ENCODE results near the gene ASPN.

ASPN gene

DNA sequence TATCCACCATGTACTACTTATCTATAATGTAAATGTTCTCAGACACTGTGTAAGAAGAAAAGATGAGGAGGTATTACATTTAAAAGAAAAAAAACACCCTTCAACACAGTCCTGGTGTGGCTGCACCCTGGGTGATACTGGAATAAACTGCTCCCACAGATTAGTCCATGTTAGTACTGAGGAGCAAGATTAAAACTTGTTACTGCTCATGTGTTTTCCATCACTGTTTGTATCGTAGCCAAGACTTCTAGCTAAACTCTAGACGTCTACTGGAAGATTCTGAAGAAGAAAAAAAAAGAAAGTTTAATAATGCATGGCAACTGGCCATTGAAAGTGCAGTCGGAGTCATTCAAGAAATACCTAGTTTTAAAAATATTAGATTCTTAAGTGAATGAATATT is at the start of gene ASPN:
Gene ASPN (minus strand): TSS at position 178 of the 400 bp plus-strand sequence.
- TF ChIP-seq GATA2 (IDR thresholded peaks at IDR 0.05; ENCODE audit: low read depth, low read length) (no peak), GATA3 (IDR thresholded peaks at IDR 0.05; ENCODE audit: low read depth, low read length) (no peak)

DNA sequence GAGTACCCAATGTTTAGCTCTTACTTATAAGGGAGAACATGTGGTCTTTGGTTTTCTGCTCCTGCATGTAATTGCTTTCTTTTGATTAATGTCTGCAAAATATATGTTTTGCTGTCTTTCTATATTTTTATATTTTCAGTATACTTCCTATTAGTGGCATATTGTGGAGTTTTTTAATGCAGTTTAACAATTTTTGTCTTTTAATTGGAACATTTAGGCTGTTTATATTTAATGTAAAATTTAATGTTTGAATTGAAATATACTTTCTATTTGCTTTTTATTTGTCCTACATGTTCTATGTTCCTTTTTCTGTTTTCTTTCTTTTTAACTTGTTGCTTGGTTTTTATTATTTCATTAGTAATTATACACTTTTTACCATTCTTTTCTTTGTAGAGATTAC is 48.6 kb upstream of the ASPN start:
- TF ChIP-seq GATA3 (IDR thresholded peaks at IDR 0.05; ENCODE audit: low read depth, low read length) (no peak), GATA2 (IDR thresholded peaks at IDR 0.05; ENCODE audit: low read depth, low read length) (no peak)

DNA sequence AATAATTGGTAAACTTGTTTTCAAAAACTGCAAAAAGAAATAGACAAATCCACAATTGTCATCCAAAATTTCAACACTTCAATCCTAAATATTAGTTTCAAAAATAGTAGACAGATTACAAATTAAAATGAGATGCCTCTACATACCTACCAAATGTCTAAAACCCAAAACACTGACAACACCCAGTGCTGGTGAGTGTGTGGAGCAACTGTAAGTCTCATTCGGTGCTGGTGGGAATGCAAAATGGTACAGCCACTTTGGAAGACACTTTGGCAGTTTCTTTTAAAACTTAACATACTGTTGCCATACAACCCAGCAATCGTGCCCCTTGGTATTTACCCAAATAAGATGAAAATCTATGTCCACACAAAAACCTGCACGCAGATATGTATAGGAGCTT is 46.8 kb upstream of the ASPN start:
- TF ChIP-seq GATA2 (IDR thresholded peaks at IDR 0.05; ENCODE audit: low read depth, low read length), result no peak
- no peak for TF ChIP-seq GATA3 (IDR thresholded peaks at IDR 0.05; ENCODE audit: low read depth, low read length)

DNA sequence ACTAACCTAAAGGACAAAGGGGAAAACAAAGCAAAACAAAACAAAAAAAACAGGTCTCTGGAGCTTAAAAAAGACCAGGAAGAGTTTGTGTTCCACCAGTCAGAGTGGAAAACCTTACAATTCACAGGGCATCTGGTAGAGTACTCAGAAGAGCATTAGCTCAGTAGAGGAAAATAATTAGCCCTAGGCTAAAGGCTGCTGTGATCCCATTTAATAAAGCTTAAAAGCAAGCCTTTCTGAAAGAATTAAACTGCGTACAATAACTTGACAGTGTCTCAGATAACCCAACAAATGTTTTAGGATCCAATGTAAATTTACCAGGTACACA is 46.2 kb upstream of the ASPN start:
- TF ChIP-seq GATA2 (IDR thresholded peaks at IDR 0.05; ENCODE audit: low read depth, low read length), result no peak
- TF ChIP-seq GATA3 (IDR thresholded peaks at IDR 0.05; ENCODE audit: low read depth, low read length), result no peak

DNA sequence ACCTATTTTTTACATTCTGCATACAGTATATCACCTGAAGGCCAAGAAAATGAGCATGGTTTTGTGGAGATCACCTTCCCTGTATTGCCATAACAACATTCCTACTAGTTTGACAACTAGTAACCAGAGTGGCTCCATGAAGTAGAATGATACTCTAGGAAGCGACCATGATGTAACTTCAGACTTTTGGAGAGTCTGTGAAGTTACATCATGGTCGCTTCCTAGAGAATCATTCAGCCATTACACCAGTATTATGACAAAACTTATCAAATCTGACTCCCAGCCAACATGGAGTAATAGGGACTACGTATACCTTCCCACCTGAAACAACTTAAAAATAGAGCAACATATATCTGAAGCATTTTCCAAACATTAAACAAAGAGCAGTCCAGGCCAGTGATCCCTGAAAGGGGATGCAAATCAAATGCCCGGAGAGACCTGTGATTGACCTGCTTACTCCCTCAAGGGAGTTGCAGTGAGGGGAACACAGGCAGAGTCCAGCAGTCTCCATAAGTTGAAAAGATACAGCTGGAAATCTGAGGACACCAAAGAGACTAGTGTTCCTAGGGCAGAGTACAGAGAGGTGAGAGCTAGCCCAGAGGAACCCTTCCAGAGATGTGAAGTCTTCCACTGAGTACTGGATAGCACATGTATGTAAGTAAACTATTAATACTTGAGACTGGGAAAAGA is 45.7 kb upstream of the ASPN start:
- no peak for TF ChIP-seq GATA3 (IDR thresholded peaks at IDR 0.05; ENCODE audit: low read depth, low read length)

DNA sequence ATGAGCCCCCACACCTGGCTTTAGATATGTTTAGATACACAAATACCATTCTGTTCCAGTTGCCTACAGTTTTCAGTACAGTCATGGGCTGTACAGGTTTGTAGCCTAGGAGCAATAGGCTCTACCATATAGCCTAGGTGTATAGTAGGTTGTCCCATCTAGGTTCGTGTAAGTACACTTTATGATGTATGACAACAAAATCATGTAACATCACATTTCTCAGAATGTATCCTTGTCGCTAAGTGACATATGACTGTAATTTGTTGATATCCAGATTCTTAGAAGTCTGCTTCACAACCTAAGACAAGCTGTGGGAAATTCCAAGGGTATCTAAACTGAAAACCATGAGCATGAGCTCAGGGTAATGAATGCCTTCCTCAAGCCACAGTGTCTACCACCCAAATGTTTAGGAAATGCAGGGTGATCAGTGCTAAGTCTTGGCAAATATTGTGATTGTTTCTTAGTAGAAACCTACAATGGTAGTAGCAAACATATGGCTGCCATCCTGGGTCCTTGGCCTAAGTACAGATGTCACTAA is 45.1 kb upstream of the ASPN start:
- TF ChIP-seq GATA2 (IDR thresholded peaks at IDR 0.05; ENCODE audit: low read depth, low read length), result no peak
- TF ChIP-seq GATA3 (IDR thresholded peaks at IDR 0.05; ENCODE audit: low read depth, low read length), result no peak

DNA sequence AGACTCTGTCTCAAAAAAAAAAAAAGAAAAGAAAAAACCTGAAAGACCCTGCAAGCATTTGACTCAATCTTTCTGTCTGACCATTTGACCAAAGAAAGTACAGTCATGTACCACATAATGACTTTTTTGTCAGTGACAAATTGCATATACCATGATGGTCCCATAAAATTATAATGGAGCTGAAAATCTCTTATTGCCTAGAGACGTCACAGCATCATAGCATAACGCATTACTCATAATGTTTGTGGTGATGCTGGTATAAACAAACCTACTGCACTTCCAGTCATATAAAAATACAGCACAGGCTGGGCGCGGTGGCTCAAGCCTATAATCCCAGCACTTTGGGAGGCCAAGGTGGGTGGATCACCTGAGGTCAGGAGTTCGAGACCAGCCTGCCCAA is 43.0 kb upstream of the ASPN start:
- TF ChIP-seq GATA2 (IDR thresholded peaks at IDR 0.05; ENCODE audit: low read depth, low read length) (no peak), GATA3 (IDR thresholded peaks at IDR 0.05; ENCODE audit: low read depth, low read length) (no peak)

DNA sequence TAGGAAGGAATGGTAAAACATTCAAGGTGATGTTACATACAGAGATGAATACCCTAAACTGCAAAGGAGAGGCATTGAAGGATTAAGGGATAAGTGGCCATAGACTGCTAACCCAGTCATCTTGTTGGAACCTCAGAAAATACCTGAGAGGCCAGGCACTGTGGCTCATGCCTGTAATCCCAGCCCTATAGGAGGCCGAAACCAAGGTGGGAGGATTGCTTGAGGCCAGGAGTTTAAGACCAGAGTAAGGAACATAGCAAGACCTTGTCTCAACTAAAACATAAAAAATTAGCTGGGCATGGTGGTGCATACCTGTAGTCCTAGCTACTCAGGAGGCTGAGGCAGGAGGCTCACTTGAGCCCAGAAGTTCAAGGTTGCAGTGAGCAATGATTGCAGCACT is 42.6 kb upstream of the ASPN start:
- no peak for TF ChIP-seq GATA2 (IDR thresholded peaks at IDR 0.05; ENCODE audit: low read depth, low read length)
- no peak for TF ChIP-seq GATA3 (IDR thresholded peaks at IDR 0.05; ENCODE audit: low read depth, low read length)

DNA sequence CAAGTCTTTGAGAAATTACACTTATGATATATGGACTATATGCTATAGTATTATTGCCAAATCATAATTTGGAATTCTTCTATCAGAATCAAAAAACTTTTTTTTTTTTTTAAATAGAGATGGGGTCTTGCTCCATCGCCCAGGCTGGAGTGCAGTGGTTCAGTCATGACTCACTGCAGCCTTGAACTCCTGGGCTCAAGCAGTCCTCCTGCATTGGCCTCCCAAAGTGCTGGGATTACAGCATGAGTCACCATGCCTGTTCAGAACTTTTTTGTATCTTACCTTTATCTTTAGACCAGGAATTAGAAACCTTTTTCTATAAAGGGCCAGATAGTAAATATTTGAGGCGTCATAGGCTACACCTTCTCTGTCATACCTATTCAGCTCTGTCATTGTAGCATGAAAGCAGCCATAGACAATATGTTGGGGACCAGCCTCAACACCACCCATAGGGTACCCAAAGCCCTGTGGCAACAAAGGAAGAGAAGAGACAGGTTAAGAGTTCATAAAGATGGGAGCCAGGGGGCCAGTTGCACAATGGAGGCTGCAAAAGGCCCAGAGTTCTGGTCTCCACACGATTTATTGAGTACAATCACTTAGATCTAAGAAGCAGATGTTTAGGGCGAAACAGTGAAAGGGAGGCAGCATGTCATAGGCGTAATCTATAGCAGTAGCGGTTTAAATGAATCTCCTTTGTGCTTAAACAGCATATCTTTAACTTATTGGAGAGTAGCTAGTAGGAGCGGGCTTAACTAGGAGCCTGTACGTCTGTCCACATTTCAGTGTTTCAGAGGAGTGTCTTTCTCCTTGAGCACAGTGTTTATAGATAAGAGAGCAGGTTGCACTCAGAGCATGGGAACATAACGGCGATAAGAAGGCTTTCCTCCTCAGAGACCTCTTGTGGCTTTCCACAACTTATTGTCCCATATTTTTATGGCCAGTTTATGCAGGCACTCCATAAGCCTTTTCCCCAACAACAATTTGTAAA is 41.0 kb upstream of the ASPN start:
- TF ChIP-seq GATA3 (IDR thresholded peaks at IDR 0.05; ENCODE audit: low read depth, low read length) (no peak), GATA2 (IDR thresholded peaks at IDR 0.05; ENCODE audit: low read depth, low read length) (no peak)

DNA sequence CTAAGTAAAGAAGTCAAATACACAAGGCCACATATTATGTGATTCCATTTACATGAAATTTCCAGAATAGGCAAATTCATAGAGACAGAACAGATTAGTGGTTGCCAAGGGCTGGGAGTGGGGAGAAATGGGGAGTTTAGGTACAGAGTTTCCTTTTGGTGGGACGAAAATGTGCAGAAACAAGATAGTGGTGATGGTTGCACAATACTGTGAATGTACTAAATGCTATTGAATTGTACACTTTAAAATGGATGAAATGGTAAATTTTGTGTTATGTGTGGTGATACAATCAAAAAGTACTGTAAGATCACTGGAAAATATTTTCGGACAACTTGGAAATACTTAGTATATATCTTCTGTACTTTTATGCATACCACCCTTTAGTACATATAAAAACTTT is 38.5 kb upstream of the ASPN start:
- TF ChIP-seq GATA2 (IDR thresholded peaks at IDR 0.05; ENCODE audit: low read depth, low read length) (no peak), GATA3 (IDR thresholded peaks at IDR 0.05; ENCODE audit: low read depth, low read length) (no peak)

DNA sequence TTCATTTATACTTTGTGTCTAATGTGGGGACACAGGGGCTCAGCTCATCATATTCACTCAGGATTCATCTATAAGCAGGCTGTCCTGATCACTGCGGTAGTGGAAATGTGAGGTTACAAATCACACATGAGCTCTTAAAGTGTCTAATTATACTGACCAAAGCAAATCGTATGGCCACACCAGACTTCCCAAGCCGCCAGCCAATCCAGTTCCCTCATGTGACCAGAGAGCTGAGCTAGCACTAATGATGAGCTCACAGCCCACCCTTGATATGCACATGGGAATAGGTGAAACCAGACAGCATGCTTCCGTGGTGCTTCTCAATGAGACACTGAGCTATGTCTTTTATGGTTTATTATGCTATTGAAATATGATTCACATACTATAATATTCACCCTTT is 35.9 kb upstream of the ASPN start:
- TF ChIP-seq GATA2 (IDR thresholded peaks at IDR 0.05; ENCODE audit: low read depth, low read length), result no peak
- TF ChIP-seq GATA3 (IDR thresholded peaks at IDR 0.05; ENCODE audit: low read depth, low read length), result no peak

DNA sequence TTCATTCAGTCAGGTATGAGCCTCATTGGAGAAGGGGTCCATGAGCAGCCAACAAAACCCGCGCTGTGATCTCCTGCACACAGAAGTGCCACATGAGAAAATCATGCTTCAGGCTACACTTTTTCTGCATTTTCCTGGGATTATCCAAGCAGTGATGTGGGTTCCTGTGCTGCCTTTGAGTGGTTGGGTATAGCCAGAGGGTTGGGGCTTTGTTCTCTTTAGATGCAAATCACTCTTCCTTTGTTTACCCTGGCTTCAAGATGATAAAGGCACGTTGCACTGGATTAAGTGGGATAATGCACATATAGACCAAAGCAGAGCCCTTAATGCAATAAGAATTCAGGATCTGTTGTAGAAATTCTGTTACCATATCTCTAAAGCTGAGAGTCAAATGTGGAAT is 34.7 kb upstream of the ASPN start:
- TF ChIP-seq GATA3 (IDR thresholded peaks at IDR 0.05; ENCODE audit: low read depth, low read length), result no peak
- no peak for TF ChIP-seq GATA2 (IDR thresholded peaks at IDR 0.05; ENCODE audit: low read depth, low read length)

DNA sequence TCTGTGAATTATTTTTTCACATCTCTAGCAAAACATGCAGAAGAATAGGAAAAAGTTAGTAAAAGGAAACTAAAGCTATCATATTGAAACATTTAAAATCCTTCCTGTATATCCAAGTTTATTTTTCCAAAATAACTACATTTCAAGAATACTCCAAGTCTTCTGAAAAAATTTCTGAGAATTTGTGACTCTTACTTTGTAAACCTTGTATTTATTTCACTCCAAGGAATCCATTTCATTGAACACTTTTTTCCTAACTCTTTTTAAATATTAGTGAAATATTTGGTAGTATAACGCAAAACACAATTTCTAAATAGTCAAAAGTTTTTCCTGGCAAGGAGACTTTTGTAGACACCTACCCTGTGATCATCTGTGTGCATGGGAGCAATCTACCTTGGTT is 34.2 kb upstream of the ASPN start:
- TF ChIP-seq GATA3 (IDR thresholded peaks at IDR 0.05; ENCODE audit: low read depth, low read length) (no peak), GATA2 (IDR thresholded peaks at IDR 0.05; ENCODE audit: low read depth, low read length) (no peak)

DNA sequence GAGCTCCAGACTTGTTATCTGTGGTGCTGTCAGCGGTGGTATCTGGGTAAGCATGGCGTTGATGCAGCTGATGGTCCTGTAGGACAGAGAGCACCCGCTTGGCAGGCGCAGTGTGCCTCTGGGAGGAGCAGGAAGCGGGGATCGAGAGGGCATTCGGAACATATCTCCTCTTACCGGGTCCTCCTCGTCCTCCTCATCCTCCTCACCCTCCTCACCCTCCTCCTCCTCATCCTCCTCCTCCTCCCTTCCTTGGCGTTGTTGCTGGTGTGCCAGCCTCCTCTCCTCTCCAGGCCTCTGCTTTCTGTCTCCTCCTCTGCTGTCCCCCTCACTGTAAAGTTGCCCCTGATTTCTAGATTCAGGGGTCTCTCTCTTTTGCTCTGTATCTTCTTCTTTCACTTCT is 32.3 kb upstream of the ASPN start:
- TF ChIP-seq GATA3 (IDR thresholded peaks at IDR 0.05; ENCODE audit: low read depth, low read length), result no peak
- TF ChIP-seq GATA2 (IDR thresholded peaks at IDR 0.05; ENCODE audit: low read depth, low read length), result no peak

DNA sequence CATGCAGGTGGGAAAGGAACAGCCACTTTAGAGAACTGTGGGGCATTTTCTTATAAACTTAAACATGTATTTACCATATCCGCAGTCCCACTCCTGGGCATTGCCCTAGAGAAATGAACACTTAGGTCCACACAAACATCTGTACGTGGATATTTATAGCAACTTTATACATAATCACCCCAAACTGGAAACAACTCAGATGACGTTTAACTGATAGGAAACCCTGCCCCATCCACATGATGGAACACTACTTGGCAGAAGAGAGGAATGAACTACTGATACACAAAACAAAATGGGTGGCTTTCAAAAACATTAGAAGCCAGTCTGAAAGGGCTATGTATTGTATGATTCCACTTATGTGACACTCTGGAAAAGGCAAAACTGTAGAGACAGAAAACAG is 31.0 kb upstream of the ASPN start:
- TF ChIP-seq GATA3 (IDR thresholded peaks at IDR 0.05; ENCODE audit: low read depth, low read length) (no peak), GATA2 (IDR thresholded peaks at IDR 0.05; ENCODE audit: low read depth, low read length) (no peak)

Measured in SH-SY5Y (cell line).